IPS-11a (cell line): ENCODE data around the gene LEKR1.
"Not testable (repeated sequence)": the region's sequence is repeated elsewhere in the genome, so short reads cannot be mapped to it uniquely, and the experiment has no call there.

Experiments
- H3K4me3 ChIP-seq: one replicate; pipeline ENCODE4 v1.5.1; 2013; ENCODE audit warnings: low read depth, low read length, control low read depth

The LEKR1 gene

DNA sequence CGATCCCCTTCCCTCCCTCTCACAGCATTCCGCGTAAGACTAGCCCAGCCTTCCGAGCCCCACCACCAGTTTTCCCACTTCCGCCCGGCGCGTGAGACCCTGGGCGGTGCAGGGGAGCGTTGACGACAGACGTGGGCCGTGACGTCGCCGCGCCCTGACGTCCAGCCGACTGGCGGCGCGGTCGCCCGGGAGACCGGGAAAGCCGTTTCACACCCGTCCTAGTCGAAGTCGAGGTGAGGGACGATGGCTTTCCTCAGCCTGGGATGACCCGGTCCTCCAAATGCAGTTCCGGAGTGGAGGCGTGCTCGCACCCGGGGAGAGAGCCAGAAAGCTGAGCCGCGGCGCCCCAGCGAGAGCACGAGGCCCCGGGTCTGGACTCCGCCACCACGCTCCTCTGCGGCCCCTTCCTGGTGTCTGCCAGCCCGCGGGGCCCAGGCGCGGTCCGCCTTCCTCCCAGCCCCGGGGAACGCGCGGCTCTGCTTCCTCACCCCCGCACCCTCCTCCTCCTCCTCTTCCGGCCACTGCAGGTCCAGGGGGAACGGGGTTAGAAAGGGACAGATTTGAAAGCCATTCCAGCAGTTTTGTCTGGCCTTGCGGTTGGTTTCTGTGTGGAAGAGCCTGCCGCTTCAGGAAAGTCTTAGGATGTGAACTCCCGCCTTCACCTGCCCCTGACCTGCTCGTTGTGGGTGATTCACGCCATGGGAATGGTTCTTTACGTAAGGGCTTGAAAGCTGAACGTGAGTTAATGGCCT is at the start of gene LEKR1:
LEKR1 (plus strand) TSS at position 210 of the 752 bp plus-strand sequence. CDS start 2,977 bp downstream, outside the sequence.
- peak within 1 kb of the TSS; percentile 51 for H3K4me3 ChIP-seq

DNA sequence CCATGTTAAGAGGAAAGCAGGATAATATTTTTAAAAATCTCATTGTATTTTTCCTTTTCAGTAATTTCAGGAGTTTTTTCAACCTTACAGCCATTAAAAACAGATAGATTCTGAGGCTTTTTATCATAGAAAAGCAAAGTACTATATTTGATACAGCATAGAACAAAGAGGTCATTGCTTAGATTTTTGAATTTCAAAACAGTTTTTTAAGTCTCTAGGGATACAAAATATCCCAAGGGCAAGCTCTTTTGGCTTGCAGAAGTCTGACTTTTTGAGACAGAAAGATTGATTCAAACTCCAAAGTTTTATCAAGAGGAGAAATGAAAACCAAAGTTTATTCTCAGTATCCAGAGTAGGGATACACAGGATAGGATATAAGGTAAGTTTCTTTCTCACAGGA is 49.3 kb upstream of the LEKR1 start:
- H3K4me3 ChIP-seq: no peak overlapping the region

DNA sequence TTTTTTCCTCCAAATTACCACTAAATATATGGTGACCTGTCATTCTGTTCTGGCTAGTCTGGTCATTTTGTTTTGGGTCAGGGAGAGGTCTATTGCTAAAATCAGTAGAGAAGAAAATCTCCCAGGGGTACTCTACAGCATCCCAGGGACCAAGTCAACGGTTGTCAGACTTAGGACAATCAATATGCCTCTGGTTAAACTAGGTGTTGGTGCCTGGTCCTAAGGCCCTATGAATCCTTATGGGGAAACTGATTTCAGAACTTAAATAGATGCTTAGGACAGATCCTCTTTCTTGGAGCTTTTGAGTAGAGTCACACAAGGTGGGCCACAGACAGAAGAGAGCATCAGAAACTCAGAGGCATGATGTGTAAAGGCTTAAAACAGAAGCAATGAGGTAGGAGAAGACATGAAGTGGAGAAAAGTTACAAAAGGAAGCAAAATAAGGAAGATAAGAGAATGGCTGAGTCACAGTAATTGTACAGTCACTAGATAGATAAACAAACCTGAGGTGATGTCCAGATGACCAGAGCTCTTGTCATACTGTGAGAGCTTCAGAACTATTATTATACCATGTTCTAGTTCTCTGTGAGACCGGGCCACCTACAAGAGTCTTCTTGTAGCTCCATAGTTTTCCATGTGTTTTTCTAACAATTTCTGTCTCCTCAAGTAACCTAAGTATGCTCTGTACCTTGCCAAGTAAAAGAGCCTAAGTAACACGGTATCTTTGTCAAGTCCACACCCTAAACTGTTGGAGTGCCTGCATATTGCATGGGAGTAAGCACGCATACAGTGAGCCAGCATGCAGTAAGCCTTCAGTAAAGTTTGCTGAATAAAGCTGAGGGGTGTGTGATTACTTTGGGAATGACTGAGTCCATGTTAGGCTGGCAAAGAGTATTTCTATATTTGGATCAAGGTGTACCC is 44.6 kb upstream of the LEKR1 start:
- H3K4me3 ChIP-seq: no peak overlapping the region

DNA sequence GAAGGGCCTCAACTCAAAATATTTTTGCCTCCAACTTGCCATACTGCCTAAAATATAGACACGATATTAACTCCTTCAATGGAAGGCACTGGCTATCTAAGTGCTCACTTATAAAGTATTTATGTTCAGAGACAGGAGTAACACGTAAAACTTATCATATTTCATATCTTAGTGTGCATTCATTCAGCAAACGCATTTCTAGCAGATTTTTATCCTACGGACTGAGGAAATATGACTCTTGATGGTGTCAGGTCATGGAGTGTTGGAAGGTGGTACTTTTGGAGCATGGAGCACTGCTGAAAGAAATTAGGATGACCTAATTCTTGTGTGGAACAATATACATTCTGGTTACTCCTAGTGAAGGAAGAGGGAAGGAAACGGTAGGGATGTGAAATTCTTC is 43.8 kb upstream of the LEKR1 start:
- H3K4me3 ChIP-seq: no peak overlapping the region

DNA sequence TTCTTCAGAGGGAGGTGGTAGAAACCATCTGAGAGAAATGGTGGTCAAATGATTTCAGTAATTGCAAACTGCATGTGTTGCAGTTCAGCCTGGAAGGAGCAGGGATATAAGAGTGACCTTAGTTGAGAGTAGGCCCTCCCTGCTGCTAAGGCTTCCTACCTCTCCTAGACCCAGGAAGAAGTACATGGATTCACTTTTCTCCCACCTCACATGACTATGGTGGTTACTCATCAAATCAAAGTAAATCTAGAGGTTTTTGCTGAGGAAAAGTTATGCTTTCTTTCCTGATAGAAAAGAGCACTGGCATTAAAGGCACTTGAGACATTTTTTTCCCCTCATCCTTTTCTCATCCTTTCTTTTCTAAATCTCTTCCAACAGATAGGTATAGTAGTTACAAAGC is 43.2 kb upstream of the LEKR1 start:
- H3K4me3 ChIP-seq: no peak overlapping the region

DNA sequence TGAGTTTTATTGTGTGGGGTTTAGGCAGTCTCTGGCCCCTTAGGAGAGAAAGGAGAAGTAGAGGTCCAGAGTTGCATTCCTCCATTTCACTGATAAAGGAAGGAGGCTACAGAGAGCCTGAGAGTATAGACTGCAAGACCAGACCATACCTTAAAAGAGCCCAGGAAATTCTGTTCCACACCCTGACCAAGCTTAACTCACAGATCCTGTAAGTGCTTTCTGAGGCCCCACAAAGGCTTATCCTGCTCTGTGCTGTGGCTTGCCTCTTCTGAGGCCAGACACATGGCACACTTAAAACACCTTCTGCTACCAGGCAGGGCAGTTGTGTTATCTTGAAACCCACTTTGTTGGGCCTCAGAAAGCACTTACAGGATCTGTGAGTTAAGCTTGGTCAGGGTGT is 39.2 kb upstream of the LEKR1 start:
- H3K4me3 ChIP-seq: no peak overlapping the region

DNA sequence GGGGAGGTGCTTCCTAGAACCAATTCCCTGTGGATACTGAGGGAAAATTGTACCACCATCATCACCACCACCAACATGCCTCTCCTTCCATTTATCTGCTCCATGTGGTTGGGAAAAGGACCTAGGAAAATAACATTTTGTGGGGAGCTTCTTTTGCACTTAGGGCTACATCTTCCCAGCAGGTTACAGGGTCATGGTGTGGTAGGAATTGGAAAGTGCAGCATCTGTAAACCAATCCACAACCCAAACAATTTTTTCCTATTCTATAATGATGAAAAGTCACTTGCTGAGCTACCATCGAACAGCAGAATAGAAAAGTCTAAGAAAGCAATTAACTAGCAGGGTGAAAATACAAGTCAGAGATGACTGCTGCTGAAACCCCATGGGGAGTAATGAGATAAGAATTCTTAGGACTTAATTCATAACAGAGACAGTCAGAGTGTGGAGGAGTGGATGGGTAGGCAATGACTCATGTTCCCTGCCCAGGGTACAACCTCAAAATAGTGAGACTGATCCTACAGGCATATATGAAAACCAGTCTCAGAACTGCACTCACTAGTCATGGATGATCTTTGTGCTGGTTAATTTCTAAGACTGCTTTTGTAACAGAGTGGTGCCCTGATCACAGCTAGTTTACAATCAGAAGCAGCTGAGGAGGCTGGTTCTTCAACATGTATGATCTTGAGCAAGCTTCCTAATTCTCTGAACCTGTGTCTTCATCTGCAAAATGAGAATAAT is 38.1 kb upstream of the LEKR1 start:
- no peak overlapping the region for H3K4me3 ChIP-seq

DNA sequence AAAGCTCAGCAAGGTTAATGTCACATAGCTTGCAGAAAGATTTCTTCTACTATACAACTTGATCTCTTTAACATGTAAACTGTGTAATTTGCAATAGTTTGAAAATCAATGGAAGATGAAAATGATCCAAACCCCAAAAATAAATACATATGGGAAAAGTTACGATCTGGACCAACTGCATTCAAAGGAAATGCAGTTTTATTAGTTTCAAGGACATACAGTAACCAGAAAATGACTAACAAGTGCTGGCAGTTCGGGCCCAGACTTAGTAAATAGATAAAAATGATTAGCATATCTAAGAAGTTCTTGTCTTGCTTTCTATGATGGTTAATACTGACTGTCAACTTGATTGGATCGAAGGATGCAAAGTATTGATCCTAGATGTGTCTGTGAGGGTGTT is 37.3 kb upstream of the LEKR1 start:
- H3K4me3 ChIP-seq: no peak overlapping the region

DNA sequence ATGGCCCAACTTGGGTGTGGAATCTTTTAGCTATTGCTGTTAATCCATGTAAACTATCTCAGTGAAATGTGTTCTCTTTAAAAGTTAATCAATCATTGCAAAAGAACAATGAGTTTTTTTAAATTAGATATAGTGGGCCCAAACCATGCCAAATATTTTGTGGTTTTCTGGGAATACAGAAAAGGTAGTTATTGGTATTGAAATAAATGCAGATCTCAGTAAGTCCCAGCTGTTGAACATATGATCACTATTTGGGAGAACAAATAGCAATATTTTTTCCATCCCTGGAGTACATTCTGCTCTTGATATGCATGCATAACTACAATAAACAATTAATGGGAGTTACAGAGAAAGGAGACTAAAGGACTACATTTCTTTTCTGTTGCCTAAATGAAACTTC is 36.0 kb upstream of the LEKR1 start:
- H3K4me3 ChIP-seq: no peak overlapping the region

DNA sequence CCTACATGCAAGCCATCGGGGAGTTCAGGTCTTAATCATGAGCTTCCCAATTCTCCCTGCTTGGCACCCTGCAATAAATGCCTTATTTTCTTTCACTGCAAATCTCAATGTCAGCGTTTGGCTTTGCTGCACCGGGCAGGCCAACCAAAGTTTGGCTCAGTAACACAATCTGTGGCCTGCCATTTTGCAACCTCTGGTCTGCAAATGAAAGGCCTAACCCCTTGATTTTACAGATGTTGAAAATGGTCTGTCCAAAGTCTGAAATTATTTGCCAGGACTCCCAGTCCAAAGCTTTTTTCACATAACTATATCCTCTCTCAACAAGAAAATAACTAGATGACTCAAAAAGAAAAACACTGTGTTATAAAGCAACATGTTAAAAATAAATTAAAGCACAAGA is 34.0 kb upstream of the LEKR1 start:
- no peak overlapping the region for H3K4me3 ChIP-seq

DNA sequence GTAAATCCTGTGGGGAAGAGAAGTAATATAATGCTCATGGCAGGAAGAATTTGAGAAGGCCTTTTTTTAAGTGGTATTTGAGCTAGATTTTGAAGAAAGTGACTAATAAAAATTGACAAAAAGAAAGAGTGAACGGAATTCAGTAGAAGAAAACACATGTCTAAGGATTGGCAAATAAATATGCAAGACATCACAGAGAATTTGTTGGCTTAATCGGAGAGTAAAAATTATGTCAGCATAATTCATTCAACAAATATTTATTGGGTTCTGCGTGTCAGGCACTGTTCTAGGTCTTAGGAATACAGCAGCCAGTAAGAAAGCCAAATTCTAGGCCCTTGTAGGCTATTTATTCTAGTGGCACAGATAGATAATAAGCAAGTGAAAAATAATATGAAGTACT is 33.6 kb upstream of the LEKR1 start:
- H3K4me3 ChIP-seq: no peak overlapping the region

DNA sequence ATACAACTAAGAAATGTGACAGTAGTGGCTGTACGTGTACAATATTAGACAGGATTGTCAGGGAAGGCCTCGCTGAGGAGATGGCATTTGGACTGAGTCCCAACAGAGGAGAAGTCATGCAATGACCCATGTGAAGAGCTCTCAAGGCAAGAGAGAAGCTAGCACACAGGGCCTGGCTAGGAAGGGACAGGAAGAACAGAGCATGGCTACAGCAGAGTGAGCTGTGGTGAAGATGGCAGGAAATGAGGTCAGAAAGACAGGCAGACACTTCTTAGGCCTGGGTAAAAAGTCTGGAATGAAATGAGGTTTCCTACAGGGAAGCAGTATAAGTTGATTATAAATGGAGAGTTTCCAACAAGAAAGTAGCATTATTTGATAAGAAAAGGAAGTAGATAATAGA is 33.2 kb upstream of the LEKR1 start:
- H3K4me3 ChIP-seq: no peak overlapping the region

DNA sequence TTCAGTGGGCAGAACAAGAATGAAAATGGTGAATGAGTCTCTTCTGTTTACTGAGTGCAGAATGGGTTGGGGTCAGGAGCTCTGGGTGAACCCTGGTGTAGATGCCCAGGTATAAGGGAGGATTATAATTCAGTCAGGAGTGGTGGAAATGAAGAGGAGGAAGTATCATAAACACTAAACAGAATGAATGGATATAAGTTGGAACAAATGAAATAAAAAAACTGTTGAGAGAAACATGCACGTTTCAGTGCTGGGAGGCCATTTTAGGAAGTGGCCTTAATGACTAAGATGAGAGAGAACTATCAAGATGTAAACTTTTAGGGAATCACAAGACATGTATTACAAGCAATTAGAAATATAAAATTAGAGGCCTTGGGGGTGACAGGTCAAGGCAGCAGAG is 32.8 kb upstream of the LEKR1 start:
- no peak overlapping the region for H3K4me3 ChIP-seq

DNA sequence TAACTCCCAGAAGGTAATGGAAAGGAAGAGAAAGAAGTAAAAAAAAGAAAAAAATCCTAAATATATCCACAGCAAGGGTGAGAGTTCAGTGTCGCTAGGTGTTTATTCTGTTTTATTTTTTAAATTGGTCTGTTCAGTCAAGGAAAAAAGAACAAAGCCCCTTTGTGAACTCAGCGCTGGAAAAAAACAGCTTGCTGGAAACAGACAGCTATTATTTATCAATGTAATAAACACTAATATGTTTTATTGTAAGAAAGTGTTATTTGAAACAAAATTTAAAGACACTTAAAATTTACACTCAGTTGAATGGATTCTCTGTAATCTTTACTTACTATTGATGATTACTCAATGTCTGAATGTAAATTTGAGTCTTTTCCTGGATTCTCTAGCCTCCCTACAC is 32.3 kb upstream of the LEKR1 start:
- H3K4me3 ChIP-seq: no peak overlapping the region

DNA sequence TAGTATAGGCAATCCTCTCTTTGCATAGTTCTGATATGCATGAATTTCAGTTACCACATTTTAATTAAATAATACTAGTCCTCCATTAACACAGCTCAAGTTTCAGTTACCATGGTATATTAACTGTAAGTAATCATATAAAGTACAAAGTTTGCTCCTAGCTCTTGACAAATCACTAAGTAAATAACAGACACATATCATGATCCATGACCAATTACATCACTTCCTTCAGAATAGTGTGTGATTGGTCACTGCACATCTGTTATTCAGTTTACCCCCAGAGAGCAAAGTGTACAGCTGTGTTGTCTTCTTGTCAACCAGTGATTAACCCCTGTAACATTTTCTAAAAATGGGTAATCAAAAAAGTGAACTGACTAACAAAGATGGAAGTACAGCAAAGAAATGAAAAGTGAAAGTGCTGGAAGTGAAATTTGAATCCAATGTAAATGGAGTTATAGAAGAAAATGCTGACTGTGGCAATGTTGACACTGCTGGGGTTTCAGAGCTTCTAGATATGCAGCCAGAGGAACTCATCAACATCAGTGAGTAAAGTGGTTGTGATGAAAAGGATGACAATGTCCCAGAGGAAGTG is 30.2 kb upstream of the LEKR1 start:
- H3K4me3 ChIP-seq: no peak overlapping the region

DNA sequence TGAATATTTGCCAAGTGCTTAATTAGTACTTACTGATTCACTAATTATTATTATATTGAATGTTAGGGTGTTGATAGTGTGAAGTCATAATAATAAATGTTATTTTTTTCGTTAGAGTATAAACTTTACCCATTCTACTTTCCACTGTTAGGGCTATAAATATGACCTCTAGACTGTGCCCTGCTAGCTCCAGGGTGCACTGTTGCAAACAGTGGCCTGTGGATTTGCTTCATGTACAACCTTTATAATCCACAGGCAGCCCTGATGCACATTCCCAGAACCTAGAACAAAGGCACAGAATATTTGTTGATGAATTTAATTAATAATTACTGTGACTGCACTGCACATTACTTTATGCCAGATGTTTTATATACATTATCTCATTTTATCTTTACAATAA is 28.8 kb upstream of the LEKR1 start:
- no peak overlapping the region for H3K4me3 ChIP-seq

DNA sequence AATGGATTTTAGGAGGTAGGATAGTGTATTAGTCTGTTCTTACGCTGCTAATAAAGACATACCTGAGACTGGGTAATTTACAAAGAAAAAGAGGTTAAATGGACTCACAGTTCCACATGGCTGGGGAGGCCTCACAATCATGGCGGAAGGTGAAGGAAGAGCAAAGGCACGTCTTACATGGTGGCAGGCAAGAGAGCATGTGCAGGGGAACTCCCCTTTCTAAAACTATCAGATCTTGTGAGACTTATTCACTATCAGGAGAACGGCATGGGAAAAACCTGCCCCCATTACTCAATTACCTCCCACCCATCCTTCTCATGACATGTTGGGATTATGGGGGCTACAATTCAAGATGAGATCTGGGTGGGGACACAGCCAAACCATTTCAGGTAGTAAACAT is 25.9 kb upstream of the LEKR1 start:
- H3K4me3 ChIP-seq: not testable (repeated sequence)

DNA sequence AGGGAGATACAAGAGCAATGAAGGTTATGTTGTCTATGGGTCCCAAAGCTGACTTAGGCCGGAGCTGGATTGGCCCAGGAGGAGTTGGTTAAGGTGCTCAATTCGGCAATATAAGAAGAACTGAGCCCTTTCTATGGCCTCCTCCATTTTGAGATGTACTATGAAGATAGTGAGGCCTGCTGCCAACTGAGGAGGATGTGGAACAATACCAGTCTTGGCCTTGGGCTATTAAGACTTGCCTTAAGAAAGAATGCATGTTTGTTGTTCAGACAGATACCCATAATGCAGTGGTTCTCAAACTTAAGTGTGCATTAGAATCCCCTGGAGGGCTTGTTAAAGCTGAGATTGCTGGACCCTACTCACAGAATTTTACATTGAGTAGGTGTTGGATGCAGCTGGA is 24.4 kb upstream of the LEKR1 start:
- no peak overlapping the region for H3K4me3 ChIP-seq

DNA sequence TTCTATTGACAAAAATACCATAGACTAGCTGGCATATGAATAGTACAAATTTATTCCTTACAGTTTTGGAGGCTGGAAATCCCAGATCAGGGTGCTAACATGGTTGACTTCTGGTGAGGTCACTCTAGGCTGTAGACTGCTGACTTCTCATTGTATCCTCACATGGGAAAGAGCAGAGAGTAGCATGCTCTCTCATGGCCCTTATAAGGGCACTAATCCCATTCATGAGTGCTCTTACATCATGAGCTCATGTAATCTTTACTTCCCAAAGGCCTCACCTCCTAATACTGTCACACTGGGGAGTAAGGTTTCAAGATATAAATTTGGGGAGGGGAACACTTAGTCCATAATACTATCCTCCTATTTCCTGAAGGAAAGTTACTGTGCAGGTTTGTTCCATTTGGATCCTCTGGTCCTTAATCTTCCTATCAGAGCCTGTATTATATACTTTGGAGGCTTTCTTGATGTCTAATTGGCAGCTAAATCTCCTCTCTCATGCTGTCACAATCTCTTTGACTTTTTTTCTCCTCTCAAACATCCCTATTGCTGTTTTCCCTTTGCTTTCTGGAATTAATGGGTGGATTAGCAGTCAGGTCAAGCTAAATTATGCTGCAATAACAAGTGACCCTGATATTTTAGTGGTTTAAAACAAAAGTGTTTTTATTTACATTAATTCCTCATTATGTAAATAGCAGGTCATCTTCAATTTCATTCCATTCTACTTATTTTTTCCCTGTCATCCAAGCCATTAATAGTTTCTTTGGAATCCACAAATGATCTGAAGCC is 23.1 kb upstream of the LEKR1 start:
- H3K4me3 ChIP-seq: no peak overlapping the region

DNA sequence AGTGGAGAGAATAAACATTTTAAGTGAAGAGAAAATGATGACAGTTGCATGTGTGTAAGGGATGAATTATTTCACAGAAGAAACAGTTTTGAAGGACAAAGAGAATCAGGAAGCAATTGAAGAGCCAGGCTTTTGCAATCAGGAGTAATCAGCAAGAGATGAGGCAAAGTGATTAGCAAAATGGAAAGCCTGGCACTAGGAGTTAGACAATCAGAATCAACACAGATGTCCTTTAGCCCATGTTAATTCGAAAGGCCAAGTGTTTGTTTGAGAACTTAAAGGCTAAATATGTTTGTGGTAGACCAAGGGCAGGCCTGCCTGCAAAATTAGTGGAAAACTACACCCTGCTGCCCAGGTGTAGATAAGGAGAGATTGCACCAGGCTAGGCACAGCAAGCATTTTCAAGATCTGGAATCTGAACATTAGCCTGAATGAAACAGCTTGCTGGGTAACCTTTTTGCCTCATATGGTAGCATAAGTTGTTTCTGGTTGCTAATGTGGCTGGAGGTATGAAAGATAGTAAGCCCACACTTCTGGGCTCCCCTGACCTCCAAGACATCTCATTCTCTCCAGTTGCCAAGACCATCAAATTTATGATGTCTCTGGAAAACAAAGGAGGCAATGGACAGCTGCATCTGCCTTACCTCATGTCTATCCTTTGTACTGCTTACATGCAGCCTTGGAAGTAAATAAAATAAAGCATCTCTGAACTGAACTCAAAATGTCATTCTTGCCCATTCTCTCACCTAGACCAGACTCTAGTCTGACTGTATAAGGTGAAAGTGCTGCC is 22.0 kb upstream of the LEKR1 start:
- no peak overlapping the region for H3K4me3 ChIP-seq
